Adrenal gland (tissue), 5 donors: ENCODE data around the gene PPP1R12C.

ENCODE experiments used
- CTCF ChIP-seq, 6 experiments: fragments of 450-650 bp in 4 of 6; fragments of 200-600 bp in 2 of 6; sonication (generic) in 1 of 6; IDR thresholded peaks; 1 replicate in 5 of 6; 2 replicates in 1 of 6; pipeline versions ENCODE4 v1.5.1 to v1.8.0; 2016 to 2021; ENCODE audit warnings: antibody characterized with exemption in 6 of 6, mild to moderate bottlenecking in 2 of 6, moderate library complexity in 1 of 6
- POLR2A ChIP-seq, 2 donors: fragments of 450-650 bp; IDR thresholded peaks; one replicate each; pipeline ENCODE4 v1.6.1; 2017; ENCODE audit warnings: antibody characterized with exemption in 2 of 2, mild to moderate bottlenecking in 2 of 2, moderate library complexity in 1 of 2
- donor health status: DM: no; HTN: no; CAD: no.

GRCh38 chr19:55088021-55088451 is 29.4 kb downstream of the PPP1R12C start:
- TF ChIP-seq CTCF (IDR thresholded peaks at IDR 0.05), result no peak
- TF ChIP-seq POLR2A (IDR thresholded peaks at IDR 0.05), result no peak
